VCaP (cell line): ENCODE results near the gene PCDHA1.

ENCODE experiments used
- H3K27ac ChIP-seq: fragments of 450-650 bp; 2 replicates; pipeline ENCODE4 v1.5.1; 2017
- TF ChIP-seq, protein P1 (sequence below): fragments of 450-650 bp; conservative IDR thresholded peaks from 2 replicates; pipeline ENCODE4 v1.5.1; 2017; ENCODE audit warnings: mild to moderate bottlenecking, moderate library complexity

The PCDHA1 gene

DNA sequence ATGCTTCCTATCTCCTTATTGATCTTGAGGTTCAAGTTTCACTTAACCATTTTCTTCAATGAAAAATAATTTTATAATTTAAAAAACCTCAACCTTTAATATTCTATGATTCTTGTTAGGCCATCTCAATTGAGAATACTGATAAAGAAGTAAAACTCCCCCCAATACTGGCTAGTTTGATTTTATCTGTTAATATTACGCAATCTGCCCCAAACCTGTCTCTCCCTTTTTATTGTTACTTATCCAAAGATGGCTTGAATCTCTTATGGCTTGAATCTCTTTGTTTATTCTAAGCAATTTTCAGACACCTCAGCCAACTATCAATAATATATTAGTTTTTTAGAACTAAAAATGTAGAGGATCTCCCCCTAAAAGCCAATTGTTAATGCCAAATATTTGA, 176.2 kb downstream of the PCDHA1 start:
- TF ChIP-seq, protein P1, sequence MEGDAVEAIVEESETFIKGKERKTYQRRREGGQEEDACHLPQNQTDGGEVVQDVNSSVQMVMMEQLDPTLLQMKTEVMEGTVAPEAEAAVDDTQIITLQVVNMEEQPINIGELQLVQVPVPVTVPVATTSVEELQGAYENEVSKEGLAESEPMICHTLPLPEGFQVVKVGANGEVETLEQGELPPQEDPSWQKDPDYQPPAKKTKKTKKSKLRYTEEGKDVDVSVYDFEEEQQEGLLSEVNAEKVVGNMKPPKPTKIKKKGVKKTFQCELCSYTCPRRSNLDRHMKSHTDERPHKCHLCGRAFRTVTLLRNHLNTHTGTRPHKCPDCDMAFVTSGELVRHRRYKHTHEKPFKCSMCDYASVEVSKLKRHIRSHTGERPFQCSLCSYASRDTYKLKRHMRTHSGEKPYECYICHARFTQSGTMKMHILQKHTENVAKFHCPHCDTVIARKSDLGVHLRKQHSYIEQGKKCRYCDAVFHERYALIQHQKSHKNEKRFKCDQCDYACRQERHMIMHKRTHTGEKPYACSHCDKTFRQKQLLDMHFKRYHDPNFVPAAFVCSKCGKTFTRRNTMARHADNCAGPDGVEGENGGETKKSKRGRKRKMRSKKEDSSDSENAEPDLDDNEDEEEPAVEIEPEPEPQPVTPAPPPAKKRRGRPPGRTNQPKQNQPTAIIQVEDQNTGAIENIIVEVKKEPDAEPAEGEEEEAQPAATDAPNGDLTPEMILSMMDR, result no peak
- no peak overlapping the region for H3K27ac ChIP-seq

DNA sequence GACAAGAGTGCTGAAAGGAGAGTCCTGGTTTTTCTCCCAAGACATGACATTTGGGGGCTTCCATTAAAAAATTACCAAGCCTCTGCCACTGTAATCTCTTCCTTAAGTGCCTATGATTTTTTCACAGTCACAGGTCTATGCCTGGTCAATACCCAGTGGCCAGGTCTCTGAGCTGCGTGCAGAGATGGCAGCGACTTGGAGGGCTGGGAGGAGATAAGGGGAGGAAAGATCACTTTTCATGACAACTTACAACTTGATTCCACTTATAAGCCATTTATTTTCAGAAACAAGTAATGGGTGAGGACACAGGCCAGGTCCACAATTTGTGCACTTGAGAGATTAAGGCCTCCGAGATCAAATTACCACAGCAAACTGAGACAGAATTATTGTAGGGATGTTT, 178.4 kb downstream of the PCDHA1 start:
- H3K27ac ChIP-seq, result no peak overlapping the region
- TF ChIP-seq, protein P1, result no peak

DNA sequence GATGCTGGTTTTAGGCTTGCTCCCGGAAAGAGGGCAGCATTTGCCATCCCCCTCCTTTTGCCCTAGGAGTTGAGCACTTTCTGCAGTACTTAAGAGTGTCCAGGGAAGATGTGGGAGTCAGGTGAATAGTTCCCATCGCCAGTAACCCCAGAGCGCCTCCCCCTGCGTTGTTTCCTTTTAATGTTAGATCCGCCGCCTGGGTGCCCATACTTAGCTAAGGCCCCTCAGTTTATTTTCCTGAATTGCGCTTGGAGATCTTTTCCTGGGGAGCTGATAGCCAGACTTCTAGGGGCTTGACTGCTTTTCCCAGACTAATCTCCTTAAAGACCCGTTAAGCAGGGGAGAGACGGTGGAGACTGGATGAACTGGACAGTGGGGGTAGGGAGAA, 180.0 kb downstream of the PCDHA1 start:
- TF ChIP-seq, protein P1, result no peak
- H3K27ac ChIP-seq, result no peak overlapping the region

DNA sequence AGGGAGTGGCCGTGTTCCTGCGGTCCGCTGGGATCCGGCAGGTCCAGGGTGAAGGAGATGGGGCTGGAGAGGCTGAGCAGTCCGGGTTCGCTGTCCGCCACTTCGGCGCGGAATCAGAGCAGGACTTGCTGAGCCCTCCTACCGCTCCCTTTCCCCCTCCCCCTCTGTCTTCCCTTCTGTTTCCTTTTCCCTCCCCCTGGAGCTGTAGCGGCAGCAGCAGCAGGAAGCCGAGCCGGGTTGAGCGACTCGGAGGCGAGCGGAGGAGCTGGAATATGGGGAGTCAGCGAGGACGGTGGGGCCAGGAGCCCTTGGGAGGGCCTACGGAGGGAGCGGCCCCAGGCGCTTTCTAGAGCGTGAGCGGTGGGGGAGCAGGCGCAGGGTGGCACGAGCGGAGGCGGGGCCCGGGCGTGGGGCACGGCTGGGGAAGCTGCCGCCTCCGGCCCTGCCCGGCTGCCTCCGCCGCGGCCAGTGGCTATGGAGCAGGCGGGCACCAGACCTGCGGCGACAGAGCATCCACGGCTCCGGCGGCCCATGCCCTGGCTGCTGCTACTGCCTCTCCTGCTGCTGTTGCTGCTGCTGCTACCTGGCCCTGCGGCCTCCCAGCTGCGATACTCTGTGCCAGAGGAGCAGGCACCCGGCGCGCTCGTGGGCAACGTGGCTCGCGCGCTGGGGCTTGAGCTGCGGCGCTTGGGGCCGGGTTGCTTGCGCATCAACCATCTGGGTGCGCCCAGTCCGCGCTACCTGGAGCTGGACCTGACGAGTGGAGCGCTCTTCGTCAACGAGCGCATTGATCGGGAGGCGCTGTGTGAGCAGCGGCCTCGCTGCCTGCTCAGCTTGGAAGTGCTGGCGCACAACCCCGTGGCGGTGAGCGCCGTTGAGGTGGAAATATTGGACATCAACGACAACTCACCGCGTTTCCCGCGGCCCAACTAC, 180.6 kb downstream of the PCDHA1 start, which contains the start of gene PCDHAC2:
Gene PCDHAC2 (plus strand): TSS at position 184 of the 933 bp plus-strand sequence. CDS start 291 bp downstream, at position 475.
- H3K27ac ChIP-seq, result no peak within 1 kb of the TSS
- TF ChIP-seq, protein P1, result no peak

DNA sequence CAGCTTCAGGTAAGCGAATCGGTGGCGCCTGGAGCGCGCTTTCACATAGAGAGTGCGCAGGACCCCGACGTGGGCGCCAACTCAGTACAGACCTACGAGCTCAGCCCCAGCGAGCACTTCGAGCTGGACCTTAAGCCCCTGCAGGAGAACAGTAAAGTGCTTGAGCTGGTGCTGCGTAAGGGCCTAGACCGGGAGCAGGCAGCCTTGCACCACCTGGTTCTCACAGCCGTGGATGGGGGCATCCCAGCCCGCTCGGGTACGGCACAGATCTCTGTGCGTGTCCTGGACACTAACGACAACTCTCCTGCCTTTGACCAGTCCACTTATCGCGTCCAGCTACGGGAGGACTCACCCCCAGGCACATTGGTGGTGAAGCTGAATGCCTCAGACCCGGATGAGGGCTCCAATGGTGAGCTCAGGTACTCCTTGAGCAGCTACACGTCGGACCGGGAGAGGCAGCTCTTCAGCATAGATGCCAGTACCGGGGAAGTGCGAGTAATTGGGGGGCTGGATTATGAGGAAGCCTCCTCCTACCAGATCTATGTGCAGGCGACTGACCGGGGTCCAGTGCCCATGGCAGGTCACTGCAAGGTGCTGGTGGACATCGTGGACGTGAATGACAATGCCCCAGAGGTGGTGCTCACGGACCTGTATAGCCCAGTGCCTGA, 181.4 kb downstream of the PCDHA1 start:
- H3K27ac ChIP-seq, result no peak overlapping the region
- TF ChIP-seq, protein P1, result no peak

DNA sequence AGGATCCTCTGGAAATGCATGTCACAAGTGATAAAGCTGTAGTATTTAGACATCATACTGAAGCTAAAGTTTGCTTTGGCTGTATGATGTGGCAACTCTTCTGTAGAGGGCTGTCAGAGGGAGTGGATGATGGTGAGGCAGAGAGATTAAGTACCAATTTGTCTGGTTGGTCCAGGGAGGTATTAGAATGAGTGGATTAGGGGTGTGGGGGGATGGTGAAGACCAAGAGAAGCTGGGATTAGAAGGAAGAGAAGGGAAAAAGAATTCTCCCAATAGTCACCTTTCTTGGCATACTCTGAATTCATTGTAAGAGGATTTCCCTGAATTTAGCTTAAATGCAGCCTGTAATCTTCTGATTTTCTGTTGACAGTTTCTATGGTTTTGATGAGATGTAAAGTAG, 183.9 kb downstream of the PCDHA1 start:
- TF ChIP-seq, protein P1, result no peak
- no peak overlapping the region for H3K27ac ChIP-seq

DNA sequence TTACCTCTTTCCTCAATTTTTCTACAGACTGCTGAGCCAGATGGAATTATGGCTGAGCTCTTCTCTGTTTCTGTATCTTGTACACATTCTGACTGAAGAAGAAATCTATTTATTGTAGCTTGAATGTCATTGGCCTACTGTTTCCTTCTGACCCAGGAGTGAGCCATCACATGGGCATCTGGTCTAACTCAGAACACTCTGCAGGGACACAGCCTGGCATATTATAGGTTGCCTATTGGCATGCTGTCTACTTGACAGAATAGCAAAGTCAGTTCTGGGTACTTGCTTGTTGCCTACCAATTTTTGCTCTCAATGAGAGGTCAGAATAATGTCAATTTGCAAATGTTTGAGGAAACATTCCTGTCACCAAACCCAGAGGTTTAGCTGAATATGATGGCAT, 187.6 kb downstream of the PCDHA1 start:
- H3K27ac ChIP-seq, result no peak overlapping the region
- TF ChIP-seq, protein P1, result no peak
